ENCODE measurements around the gene TPD52L1.

- TF ChIP-seq GATA3 (IDR thresholded peaks at IDR 0.05; ENCODE audit: low read depth, low read length) (no peak), GATA2 (IDR thresholded peaks at IDR 0.05; ENCODE audit: low read depth, low read length) (no peak)
Measured at GRCh38 chr6:125116170-125116569, 37.4 kb upstream of the TPD52L1 start.

Data from SH-SY5Y (cell line).